GM23338 (cell line): ENCODE data around the gene PSMB7. TPM values are rescaled to one million over a fixed set of nuclear protein-coding genes. Genes with fewer than 3 reads are reported as not detected.

Experiments
- ATAC-seq: fragments of 200-7000 bp; cut with Tn5 transposase; 3 replicates; pipeline ENCODE4 v1.9.1; 2020
- DNase-seq: peaks from one replicate; pipeline ENCODE4 v3.0.0-alpha.2; 2015; ENCODE audit warnings: low spot score
- H2AFZ ChIP-seq: fragments of 200-600 bp; sonication (generic); 2 replicates; pipeline ENCODE4 v1.8.0; 2016; ENCODE audit warnings: antibody characterized with exemption, mild to moderate bottlenecking, moderate library complexity
- H3F3A ChIP-seq: fragments of 200-600 bp; sonication (generic); replicated peaks from 2 replicates; pipeline ENCODE4 v1.8.0; 2017; ENCODE audit warnings: antibody characterized with exemption, mixed run types, low read depth
- H3K27ac ChIP-seq: fragments of 200-600 bp; sonication (generic); 2 replicates; pipeline ENCODE4 v1.6.1; 2016; ENCODE audit warnings: low read depth
- H3K27me3 ChIP-seq: fragments of 200-600 bp; sonication (generic); 2 replicates; pipeline ENCODE4 v1.8.0; 2016; ENCODE audit warnings: mild to moderate bottlenecking, mixed run types, moderate library complexity; ENCODE audit not compliant: insufficient read depth
- H3K36me3 ChIP-seq: fragments of 200-600 bp; sonication (generic); 2 replicates; pipeline ENCODE4 v1.8.0; 2016; ENCODE audit warnings: mild to moderate bottlenecking; ENCODE audit not compliant: insufficient read depth
- H3K4me1 ChIP-seq: fragments of 200-600 bp; sonication (generic); 2 replicates; pipeline ENCODE4 v1.8.0; 2016; ENCODE audit warnings: mild to moderate bottlenecking, moderate library complexity; ENCODE audit not compliant: insufficient read depth
- H3K4me2 ChIP-seq: fragments of 200-600 bp; sonication (generic); 2 replicates; pipeline ENCODE4 v1.7.1; 2017; ENCODE audit warnings: mixed run types
- H3K4me3 ChIP-seq: fragments of 200-600 bp; sonication (generic); 2 replicates; pipeline ENCODE4 v1.6.1; 2016; ENCODE audit warnings: mixed run types
- H3K79me2 ChIP-seq: fragments of 200-600 bp; sonication (generic); replicated peaks from 2 replicates; pipeline ENCODE4 v1.8.0; 2017; ENCODE audit warnings: mild to moderate bottlenecking; ENCODE audit not compliant: insufficient read depth
- H3K9me2 ChIP-seq: fragments of 200-600 bp; sonication (generic); 2 replicates; pipeline ENCODE4 v1.8.0; 2017; ENCODE audit not compliant: insufficient read depth
- H4K20me1 ChIP-seq: fragments of 200-600 bp; sonication (generic); replicated peaks from 2 replicates; pipeline ENCODE4 v1.8.0; 2017; ENCODE audit warnings: mild to moderate bottlenecking; ENCODE audit not compliant: insufficient read depth
- H3K27ac Mint-ChIP-seq: 2 replicates; pipeline ENCODE4 v1.8.0; 2020; ENCODE audit warnings: inconsistent platforms, mild to moderate bottlenecking, moderate library complexity, mixed read lengths
- H3K27me3 Mint-ChIP-seq: 3 replicates; pipeline ENCODE4 v1.8.0; 2022; ENCODE audit warnings: low read depth, mild to moderate bottlenecking, moderate library complexity, mixed read lengths, inconsistent platforms; ENCODE audit not compliant: insufficient read depth, poor library complexity
- H3K36me3 Mint-ChIP-seq: 3 replicates; pipeline ENCODE4 v1.8.0; 2021; ENCODE audit warnings: low read depth, mild to moderate bottlenecking, inconsistent platforms, moderate library complexity, mixed read lengths
- H3K4me1 Mint-ChIP-seq: 3 replicates; pipeline ENCODE4 v1.8.0; 2020; ENCODE audit warnings: mild to moderate bottlenecking, inconsistent platforms, mixed read lengths
- H3K4me3 Mint-ChIP-seq: 3 replicates; pipeline ENCODE4 v1.8.0; 2021; ENCODE audit warnings: moderate library complexity, mild to moderate bottlenecking, inconsistent platforms, mixed read lengths
- H3K9me3 Mint-ChIP-seq: 3 replicates; pipeline ENCODE4 v1.8.0; 2020; ENCODE audit warnings: moderate library complexity, mild to moderate bottlenecking, inconsistent platforms, mixed read lengths
- CREB1 ChIP-seq: fragments of 250-450 bp; sonication (Bioruptor Pico); IDR thresholded peaks from 2 replicates; pipeline ENCODE4 v1.5.0; 2020; ENCODE audit warnings: low read depth, mild to moderate bottlenecking, moderate library complexity
- ETS1 ChIP-seq: IDR thresholded peaks from 2 replicates; pipeline ENCODE4 v1.6.1; 2016; ENCODE audit warnings: antibody characterized with exemption
- EZH2phosphoT487 ChIP-seq: fragments of 200-600 bp; sonication (generic); IDR thresholded peaks from one replicate; pipeline ENCODE4 v1.8.1; 2018; ENCODE audit warnings: antibody characterized with exemption; ENCODE audit not compliant: unreplicated experiment
- JUNB ChIP-seq: IDR thresholded peaks from one replicate; pipeline ENCODE4 v1.6.1; 2016; ENCODE audit warnings: antibody characterized with exemption; ENCODE audit not compliant: unreplicated experiment
- NANOG ChIP-seq: IDR thresholded peaks from 2 replicates; pipeline ENCODE4 v1.6.1; 2016; ENCODE audit warnings: antibody characterized with exemption, borderline replicate concordance
- POLR2AphosphoS5 ChIP-seq: IDR thresholded peaks from 2 replicates; pipeline ENCODE4 v1.6.1; 2016; ENCODE audit warnings: antibody characterized with exemption, low read depth
- REST ChIP-seq: IDR thresholded peaks from one replicate; pipeline ENCODE4 v1.6.1; 2018; ENCODE audit warnings: antibody characterized with exemption; ENCODE audit not compliant: unreplicated experiment
- STAT1 ChIP-seq: IDR thresholded peaks from one replicate; pipeline ENCODE4 v1.6.1; 2016; ENCODE audit warnings: antibody characterized with exemption; ENCODE audit not compliant: unreplicated experiment
- ZNF114 ChIP-seq: fragments of 250-450 bp; sonication (Bioruptor Pico); IDR thresholded peaks from 2 replicates; pipeline ENCODE4 v1.5.0; 2020; ENCODE audit warnings: mild to moderate bottlenecking, moderate library complexity
- ZNF331 ChIP-seq: fragments of 250-450 bp; sonication (Bioruptor Pico); IDR thresholded peaks from 2 replicates; pipeline ENCODE4 v1.5.0; 2020; ENCODE audit warnings: low read depth, mild to moderate bottlenecking, moderate library complexity
- polyA plus RNA-seq: library from polyadenylated mRNA; unstranded; fragments of >200 nt; fragmentation: Nextera tagmentation; extraction: Ambion mirVana; gene quantifications from 2 replicates; pipeline ENCODE4 v1.2.1, GENCODE V29; 2016
- total RNA-seq: library from RNA; depleted of rRNA; stranded (reverse); fragments of >200 nt; shearing (Covaris generic); gene quantifications from 2 replicates; pipeline ENCODE4 v1.2.3, GENCODE V29; 2014
- TF ChIP-seq, protein P1 (sequence below), 2 experiments: fragments of 200-600 bp in 1 of 2; sonication (generic) in 1 of 2; conservative IDR thresholded peaks; 2 replicates each; pipeline versions ENCODE4 v1.5.1 to v1.6.1; 2016 to 2017; ENCODE audit warnings: antibody characterized with exemption in 2 of 2, low read depth in 2 of 2, mild to moderate bottlenecking in 2 of 2, moderate library complexity in 1 of 2

The PSMB7 gene
- total and polyA plus RNA-seq, 2 experiments from 2014 or later, result 255 to 268 TPM

GRCh38 chr9:124442379-124442778 is 27.1 kb upstream of the PSMB7 start (continued):
- TF ChIP-seq POLR2AphosphoS5, result no peak
- TF ChIP-seq, protein P1, sequence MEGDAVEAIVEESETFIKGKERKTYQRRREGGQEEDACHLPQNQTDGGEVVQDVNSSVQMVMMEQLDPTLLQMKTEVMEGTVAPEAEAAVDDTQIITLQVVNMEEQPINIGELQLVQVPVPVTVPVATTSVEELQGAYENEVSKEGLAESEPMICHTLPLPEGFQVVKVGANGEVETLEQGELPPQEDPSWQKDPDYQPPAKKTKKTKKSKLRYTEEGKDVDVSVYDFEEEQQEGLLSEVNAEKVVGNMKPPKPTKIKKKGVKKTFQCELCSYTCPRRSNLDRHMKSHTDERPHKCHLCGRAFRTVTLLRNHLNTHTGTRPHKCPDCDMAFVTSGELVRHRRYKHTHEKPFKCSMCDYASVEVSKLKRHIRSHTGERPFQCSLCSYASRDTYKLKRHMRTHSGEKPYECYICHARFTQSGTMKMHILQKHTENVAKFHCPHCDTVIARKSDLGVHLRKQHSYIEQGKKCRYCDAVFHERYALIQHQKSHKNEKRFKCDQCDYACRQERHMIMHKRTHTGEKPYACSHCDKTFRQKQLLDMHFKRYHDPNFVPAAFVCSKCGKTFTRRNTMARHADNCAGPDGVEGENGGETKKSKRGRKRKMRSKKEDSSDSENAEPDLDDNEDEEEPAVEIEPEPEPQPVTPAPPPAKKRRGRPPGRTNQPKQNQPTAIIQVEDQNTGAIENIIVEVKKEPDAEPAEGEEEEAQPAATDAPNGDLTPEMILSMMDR (conservative IDR thresholded peaks at IDR 0.05; ENCODE audit: low read depth in 2 of 2), result no peak
- no peak for TF ChIP-seq ZNF114
- no peak for TF ChIP-seq CREB1 (CRISPR knock-in tag)
- no peak for TF ChIP-seq STAT1
- no peak for TF ChIP-seq ZNF331
- no peak for TF ChIP-seq EZH2phosphoT487

GRCh38 chr9:124441291-124441690 is 26.0 kb upstream of the PSMB7 start:
- Mint-ChIP-seq H3K27ac (no peak overlapping the region), H3K4me1 (no peaks in the 10 kb centered on the region; the same call in 2 of the 3 replicates), H3K27me3 (peaks cover 4% of the 10 kb centered on the region), H3K9me3 (no peaks in the 10 kb centered on the region; the same call in 2 of the 3 replicates), H3K4me3 (no peak overlapping the region), H3K36me3 (no peaks in the 10 kb centered on the region)
- Histone ChIP-seq H3K36me3 (no peaks in the 10 kb centered on the region), H3K79me2 (no peaks in the 10 kb centered on the region), H3K4me1 (no peaks in the 10 kb centered on the region), H3K9me2 (no peaks in the 10 kb centered on the region), H4K20me1 (no peaks in the 10 kb centered on the region), H3K27ac (no peak overlapping the region), H2AFZ (no peak overlapping the region), H3F3A (no peaks in the 10 kb centered on the region), H3K4me2 (no peak overlapping the region), H3K27me3 (no peaks in the 10 kb centered on the region), H3K4me3 (no peak overlapping the region)
- ATAC-seq, result no peak
- TF ChIP-seq ZNF331 (no peak), EZH2phosphoT487 (no peak), NANOG (no peak), ETS1 (no peak)
- TF ChIP-seq, protein P1 (conservative IDR thresholded peaks at IDR 0.05; ENCODE audit: low read depth in 2 of 2), result peak in 1 of 2 experiments; percentile 9; a peak in 1 of 4 replicates
- no peak for DNase-seq

GRCh38 chr9:124440786-124441185 is 25.5 kb upstream of the PSMB7 start:
- no peaks in the 10 kb centered on the region for H3F3A ChIP-seq
- peaks cover 4% of the 10 kb centered on the region for H3K27me3 Mint-ChIP-seq
- H3K36me3 ChIP-seq, result no peaks in the 10 kb centered on the region
- no peaks in the 10 kb centered on the region for H3K4me1 ChIP-seq
- no peaks in the 10 kb centered on the region for H3K9me2 ChIP-seq
- no peak overlapping the region for H3K4me2 ChIP-seq
- no peaks in the 10 kb centered on the region; the same call in 2 of the 3 replicates for H3K9me3 Mint-ChIP-seq
- no peak overlapping the region for H3K4me3 Mint-ChIP-seq
- no peak overlapping the region for H2AFZ ChIP-seq
- H3K4me1 Mint-ChIP-seq, result no peaks in the 10 kb centered on the region; the same call in 2 of the 3 replicates
- DNase-seq, result no peak
- H4K20me1 ChIP-seq, result no peaks in the 10 kb centered on the region
- ATAC-seq, result no peak
- H3K36me3 Mint-ChIP-seq, result no peaks in the 10 kb centered on the region
- no peak overlapping the region for H3K27ac Mint-ChIP-seq
- H3K27me3 ChIP-seq, result no peaks in the 10 kb centered on the region
- TF ChIP-seq REST (no peak), ZNF331 (no peak), CREB1 (CRISPR knock-in tag) (no peak), POLR2AphosphoS5 (no peak), JUNB (no peak), ZNF114 (no peak), EZH2phosphoT487 (no peak), NANOG (no peak)
- TF ChIP-seq, protein P1 (conservative IDR thresholded peaks at IDR 0.05; ENCODE audit: low read depth in 2 of 2), result no peak
- no peaks in the 10 kb centered on the region for H3K79me2 ChIP-seq
- H3K4me3 ChIP-seq, result no peak overlapping the region
- no peak overlapping the region for H3K27ac ChIP-seq
